HepG2 (cell line): ENCODE measurements around the gene LRRN4CL.
"Not testable (repeated sequence)": the region's sequence is repeated elsewhere in the genome, so short reads cannot be mapped to it uniquely, and the experiment has no call there.

Source experiments
- HES4 ChIP-seq: sonication (generic); formaldehyde crosslinking; IDR thresholded peaks from 2 replicates; pipeline ENCODE4 v1.9.0; 2021; ENCODE audit warnings: mild to moderate bottlenecking, missing genetic modification reagents, borderline replicate concordance
- PRDM4 ChIP-seq: sonication (generic); formaldehyde crosslinking; IDR thresholded peaks from 2 replicates; pipeline ENCODE4 v1.9.0; 2021; ENCODE audit warnings: missing genetic modification reagents, borderline replicate concordance
- TBL1XR1 ChIP-seq: fragments of 150-350 bp; IDR thresholded peaks from 2 replicates; pipeline ENCODE4 v1.6.1; 2014; ENCODE audit warnings: borderline replicate concordance, low read length; ENCODE audit not compliant: partially characterized antibody
- THRA ChIP-seq: sonication (generic); formaldehyde crosslinking; IDR thresholded peaks from 2 replicates; pipeline ENCODE4 v1.4.0; 2020; ENCODE audit warnings: missing genetic modification reagents, borderline replicate concordance
- ZNF746 ChIP-seq: sonication (generic); formaldehyde crosslinking; IDR thresholded peaks from 2 replicates; pipeline ENCODE4 v1.8.0; 2022; ENCODE audit warnings: mild to moderate bottlenecking, missing genetic modification reagents

GRCh38 chr11:62703921-62704320, 14.6 kb upstream of the LRRN4CL start:
- TF ChIP-seq HES4; TBL1XR1; PRDM4; THRA; ZNF746 (CRISPR knock-in tag): not testable (repeated sequence)
